Stimulated activated naive B cell treated with anti-CD40 and anti-IgM and Interleukin-4, amounts not matched to agents 10 μg/mL and 1 μg/mL and 100 μg/mL, for 72 hours (primary cell): ENCODE measurements around the gene KRTAP1-1.

Experiments
- ATAC-seq, 2 donors: fragments of 150-1000 bp; cut with Tn5 transposase; replicated peaks; 2 replicates each; pipeline ENCODE4 v1.10.0; 2021; ENCODE audit warnings: moderate library complexity in 1 of 2
- DNase-seq: peaks from one replicate; pipeline ENCODE4 v3.0.0; 2021
- H3K27ac Mint-ChIP-seq: one replicate; pipeline ENCODE4 v1.8.0; 2022; ENCODE audit warnings: mild to moderate bottlenecking, mixed read lengths
- H3K27me3 Mint-ChIP-seq, 2 donors: one replicate each; pipeline ENCODE4 v1.8.0; 2022; ENCODE audit warnings: mixed read lengths in 2 of 2
- H3K36me3 Mint-ChIP-seq, 2 donors: one replicate each; pipeline ENCODE4 v1.8.0; 2022; ENCODE audit warnings: mixed read lengths in 2 of 2, mild to moderate bottlenecking in 1 of 2
- H3K4me1 Mint-ChIP-seq, 2 donors: one replicate each; pipeline ENCODE4 v1.8.0; 2022; ENCODE audit warnings: mixed read lengths in 2 of 2, mild to moderate bottlenecking in 1 of 2
- H3K4me3 Mint-ChIP-seq, 2 donors: one replicate each; pipeline ENCODE4 v1.8.0; 2022; ENCODE audit warnings: mild to moderate bottlenecking in 2 of 2, mixed read lengths in 2 of 2, moderate library complexity in 1 of 2
- H3K9me3 Mint-ChIP-seq, 2 donors: one replicate each; pipeline ENCODE4 v1.8.0; 2022; ENCODE audit warnings: mixed read lengths in 2 of 2, mild to moderate bottlenecking in 1 of 2

KRTAP1-1 gene

DNA sequence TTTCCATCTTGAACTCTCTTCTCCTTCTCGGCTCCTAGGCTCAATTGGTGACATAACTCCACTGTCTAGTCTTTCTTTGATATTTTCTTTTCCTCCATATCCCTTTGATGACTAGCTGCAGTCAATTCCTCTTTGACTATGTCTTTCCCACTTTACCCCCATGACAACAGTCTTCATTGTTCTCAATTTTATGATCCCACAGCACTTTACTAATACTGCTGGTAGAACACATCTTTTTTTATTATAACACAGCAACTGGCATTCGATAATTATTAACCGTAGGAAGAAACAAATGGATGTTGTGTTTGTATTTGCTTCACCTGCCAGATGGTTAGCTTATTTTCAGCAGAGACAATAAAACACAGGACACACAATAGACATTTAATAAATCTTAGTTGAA lies 48.6 kb downstream of the KRTAP1-1 start:
- ATAC-seq, result no peak
- H3K4me1 Mint-ChIP-seq, result peaks cover 1 to 3% of the 10 kb centered on the region in 2 donors

More for the DNA sequence above, 48.6 kb downstream of the KRTAP1-1 start:
- no peak overlapping the region for H3K4me3 Mint-ChIP-seq
- H3K36me3 Mint-ChIP-seq, result peaks cover 0 to 2% of the 10 kb centered on the region in 2 donors
- peaks cover 25 to 40% of the 10 kb centered on the region in 2 donors for H3K27me3 Mint-ChIP-seq
- no peaks in the 10 kb centered on the region for H3K9me3 Mint-ChIP-seq
- H3K27ac Mint-ChIP-seq, result no peak overlapping the region
- no peak for DNase-seq
